VCaP (cell line): ENCODE measurements around the gene RNF121.

Experiments
- H3K27ac ChIP-seq: fragments of 450-650 bp; 2 replicates; pipeline ENCODE4 v1.5.1; 2017
- CTCF ChIP-seq: fragments of 450-650 bp; conservative IDR thresholded peaks from 2 replicates; pipeline ENCODE4 v1.5.1; 2017; ENCODE audit warnings: mild to moderate bottlenecking, moderate library complexity

RNF121 gene

GRCh38 chr11:71914617-71915189, 14.1 kb upstream of the RNF121 start:
- no peak for TF ChIP-seq CTCF
- H3K27ac ChIP-seq = no peak overlapping the region

DNA sequence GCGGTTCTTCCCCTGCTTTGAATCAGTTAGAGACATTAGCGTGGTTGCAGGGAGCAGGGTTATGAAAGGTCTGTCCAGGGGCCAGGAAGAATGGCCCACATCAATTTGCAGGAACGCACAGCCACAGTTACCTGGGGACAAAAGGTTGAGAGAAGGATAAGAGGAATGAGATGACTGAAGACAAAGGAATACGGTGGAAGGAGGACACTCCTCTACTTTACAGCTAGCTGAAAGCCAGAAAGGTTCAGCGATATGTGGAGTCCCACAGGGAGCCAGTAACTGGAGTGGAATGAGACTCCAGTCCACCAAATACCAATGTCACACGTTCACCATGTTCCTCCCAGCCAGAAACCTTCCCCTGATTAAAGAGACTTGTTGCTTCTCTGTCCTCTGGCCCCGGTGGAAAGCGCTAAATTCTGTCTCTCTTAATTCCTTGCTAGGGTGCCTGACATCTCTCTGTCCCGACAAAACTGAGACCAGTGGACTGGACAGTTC, 11.2 kb upstream of the RNF121 start:
- H3K27ac ChIP-seq = no peak overlapping the region
- TF ChIP-seq CTCF = no peak

- TF ChIP-seq CTCF = no peak
- H3K27ac ChIP-seq = peak within 1 kb of the TSS; percentile 91
Measured at GRCh38 chr11:71927820-71928736, 768 bp upstream of the RNF121 start, which contains the start of gene XNDC1N. Gene XNDC1N (minus strand): TSS chr11:71928594. CDS start chr11:71923353, 5,241 bp downstream.

DNA sequence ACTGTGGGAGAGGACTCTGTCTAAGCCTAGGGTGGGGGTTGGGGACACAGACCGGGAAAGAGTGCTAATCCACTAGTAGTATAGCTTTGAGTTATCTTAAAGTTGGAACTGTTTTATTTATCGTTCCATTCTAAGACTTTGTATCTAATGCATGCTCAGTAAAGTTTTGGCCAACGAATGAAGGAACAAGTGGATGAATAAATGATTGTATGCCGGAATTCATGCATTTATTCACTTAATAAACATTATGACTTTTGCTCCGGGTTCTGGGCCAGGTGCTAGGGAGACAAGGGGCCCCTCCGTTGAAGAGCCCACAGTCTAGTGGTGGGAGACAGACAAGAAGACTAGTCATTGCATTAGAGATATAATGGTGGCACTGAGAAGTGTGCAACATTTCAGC, 645 bp downstream of the RNF121 start:
- TF ChIP-seq CTCF = no peak
- peak overlapping the region; percentile 91; the same call in 1 of the 2 replicates for H3K27ac ChIP-seq

DNA sequence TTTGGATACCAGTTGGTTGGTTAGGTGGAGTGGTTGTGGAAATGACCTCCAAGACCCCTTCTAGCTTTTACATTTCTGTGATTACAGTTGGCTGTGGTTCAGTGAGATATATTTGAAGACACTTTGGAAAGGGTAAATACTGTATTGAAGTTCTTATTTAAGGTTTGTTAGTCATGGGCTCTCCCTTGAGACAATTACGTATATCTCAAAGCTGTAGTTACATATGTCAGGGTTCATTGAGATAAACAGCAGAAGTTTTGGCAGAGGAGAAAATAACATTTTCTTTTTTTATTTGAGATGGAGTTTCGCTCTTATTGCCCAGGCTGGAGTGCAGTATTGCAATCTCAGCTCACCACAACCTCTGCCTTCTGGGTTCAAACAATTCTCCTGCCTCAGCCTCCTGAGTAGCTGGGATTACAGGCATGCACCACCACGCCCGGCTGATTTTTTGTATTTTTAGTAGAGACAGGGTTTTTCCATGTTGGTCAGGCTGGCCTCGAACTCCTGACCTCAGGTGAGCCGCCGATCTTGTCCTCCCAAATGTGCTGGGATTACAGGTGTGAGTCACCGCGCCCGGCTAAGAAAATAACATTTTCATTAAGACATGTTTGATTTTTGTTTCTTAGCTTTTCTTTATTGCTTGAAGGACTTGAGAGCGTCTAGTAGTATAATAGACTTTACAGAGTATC, 1.9 kb downstream of the RNF121 start:
- H3K27ac ChIP-seq = no peak overlapping the region
- TF ChIP-seq CTCF = no peak

- TF ChIP-seq CTCF = no peak
Measured at GRCh38 chr11:71931245-71931602, 2.4 kb downstream of the RNF121 start.

More at GRCh38 chr11:71931245-71931602, 2.4 kb downstream of the RNF121 start:
- no peak overlapping the region for H3K27ac ChIP-seq
